ENCODE measurements around the gene FAM120A. TPM values are rescaled to one million over a fixed set of nuclear protein-coding genes. Genes with fewer than 3 reads are reported as not detected.
A peak's percentile ranks its signal among the peaks of the same experiment; 100 is the strongest.

The FAM120A gene
- total RNA-seq, 1 experiment from 2014 or later = 43.2 TPM

DNA sequence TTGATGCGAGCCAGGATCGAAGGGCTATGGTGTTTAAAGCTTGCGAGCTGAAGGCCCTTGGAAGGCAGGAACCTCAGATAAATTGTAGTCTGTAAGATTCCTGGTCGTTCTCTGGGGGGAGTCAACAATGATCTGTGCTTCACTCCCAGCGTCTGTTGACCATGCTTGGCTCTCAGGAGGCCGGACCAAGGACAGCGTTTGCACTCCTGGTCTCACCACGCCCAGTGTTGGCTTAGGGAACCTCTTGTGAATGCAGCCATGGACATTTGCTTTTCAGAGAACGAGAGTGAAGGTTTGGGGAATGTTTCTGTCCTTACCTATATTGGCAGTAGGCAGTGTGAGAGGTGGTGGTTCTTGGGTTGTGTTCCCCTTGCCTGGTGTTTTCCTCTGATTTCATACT is 62.1 kb downstream of the FAM120A start:
- no peak overlapping the region for H3K4me3 Mint-ChIP-seq (ENCODE audit: unreplicated experiment)
- Histone ChIP-seq H3K27me3 (replicated peaks; ENCODE audit: control insufficient read depth, insufficient read depth, low read length) (no peaks in the 10 kb centered on the region), H3K9me3 (no peaks in the 10 kb centered on the region), H3K4me3 (ENCODE audit: low read depth, low read length) (no peak overlapping the region), H3K4me1 (no peaks in the 10 kb centered on the region), H3K36me3 (ENCODE audit: control insufficient read depth, insufficient read depth, low read length) (no peaks in the 10 kb centered on the region)
- TF ChIP-seq, protein P1, sequence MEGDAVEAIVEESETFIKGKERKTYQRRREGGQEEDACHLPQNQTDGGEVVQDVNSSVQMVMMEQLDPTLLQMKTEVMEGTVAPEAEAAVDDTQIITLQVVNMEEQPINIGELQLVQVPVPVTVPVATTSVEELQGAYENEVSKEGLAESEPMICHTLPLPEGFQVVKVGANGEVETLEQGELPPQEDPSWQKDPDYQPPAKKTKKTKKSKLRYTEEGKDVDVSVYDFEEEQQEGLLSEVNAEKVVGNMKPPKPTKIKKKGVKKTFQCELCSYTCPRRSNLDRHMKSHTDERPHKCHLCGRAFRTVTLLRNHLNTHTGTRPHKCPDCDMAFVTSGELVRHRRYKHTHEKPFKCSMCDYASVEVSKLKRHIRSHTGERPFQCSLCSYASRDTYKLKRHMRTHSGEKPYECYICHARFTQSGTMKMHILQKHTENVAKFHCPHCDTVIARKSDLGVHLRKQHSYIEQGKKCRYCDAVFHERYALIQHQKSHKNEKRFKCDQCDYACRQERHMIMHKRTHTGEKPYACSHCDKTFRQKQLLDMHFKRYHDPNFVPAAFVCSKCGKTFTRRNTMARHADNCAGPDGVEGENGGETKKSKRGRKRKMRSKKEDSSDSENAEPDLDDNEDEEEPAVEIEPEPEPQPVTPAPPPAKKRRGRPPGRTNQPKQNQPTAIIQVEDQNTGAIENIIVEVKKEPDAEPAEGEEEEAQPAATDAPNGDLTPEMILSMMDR (IDR thresholded peaks at IDR 0.05; ENCODE audit: insufficient read depth in 1 of 2, low read depth in 1 of 2, low read length in 1 of 2, severe bottlenecking in 1 of 2, unreplicated experiment in 1 of 2) = no peak
- H3K27me3 Mint-ChIP-seq (ENCODE audit: insufficient read depth, unreplicated experiment) = no peaks in the 10 kb centered on the region
- no TSS peak for BruUV-seq (replicated peaks)
- DNase-seq = no peak
- POLR2A ChIA-PET = no interaction called here
- H3K9me3 Mint-ChIP-seq (ENCODE audit: unreplicated experiment) = no peaks in the 10 kb centered on the region
- intact Hi-C loops (cut with micrococcal nuclease; ENCODE audit: unreplicated experiment) = no loop called here
- H3K4me1 Mint-ChIP-seq (ENCODE audit: low read depth, unreplicated experiment) = peaks cover 6% of the 10 kb centered on the region
- no peak overlapping the region for H3K27ac Mint-ChIP-seq (ENCODE audit: unreplicated experiment)
- H3K36me3 Mint-ChIP-seq (ENCODE audit: insufficient read depth, unreplicated experiment) = peaks cover 16% of the 10 kb centered on the region
- CTCF ChIA-PET = no interaction called here

DNA sequence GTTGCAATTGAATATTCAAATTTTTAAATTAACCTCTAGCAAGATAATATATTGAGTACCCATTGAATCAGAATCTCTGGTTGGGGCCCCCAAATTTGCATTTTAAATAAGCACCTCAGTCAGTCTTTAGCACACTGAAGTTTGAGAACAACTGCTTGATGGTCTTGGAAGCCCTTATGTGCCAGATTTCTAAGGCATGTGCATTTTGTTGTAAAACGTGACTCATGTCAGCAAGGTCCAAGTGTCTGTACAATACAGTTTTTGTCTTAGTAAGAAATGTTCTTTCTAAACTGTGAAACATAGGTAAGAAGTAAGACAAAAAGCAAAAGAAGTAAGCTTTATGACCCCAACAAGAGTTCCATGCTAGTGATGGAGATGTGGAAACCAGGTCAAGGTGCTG is 65.8 kb downstream of the FAM120A start:
- H3K4me1 Mint-ChIP-seq (ENCODE audit: low read depth, unreplicated experiment) = no peaks in the 10 kb centered on the region
- Histone ChIP-seq H3K4me1 (no peaks in the 10 kb centered on the region), H3K27me3 (replicated peaks; ENCODE audit: control insufficient read depth, insufficient read depth, low read length) (no peaks in the 10 kb centered on the region), H3K36me3 (ENCODE audit: control insufficient read depth, insufficient read depth, low read length) (no peaks in the 10 kb centered on the region), H3K4me3 (ENCODE audit: low read depth, low read length) (no peak overlapping the region), H3K9me3 (no peaks in the 10 kb centered on the region)
- H3K4me3 Mint-ChIP-seq (ENCODE audit: unreplicated experiment) = no peak overlapping the region
- POLR2A ChIA-PET = no interaction called here
- CTCF ChIA-PET = no interaction called here
- H3K9me3 Mint-ChIP-seq (ENCODE audit: unreplicated experiment) = no peaks in the 10 kb centered on the region
- DNase-seq = no peak
- BruUV-seq (replicated peaks) = no TSS peak
- no peak overlapping the region for H3K27ac Mint-ChIP-seq (ENCODE audit: unreplicated experiment)
- TF ChIP-seq, protein P1 (IDR thresholded peaks at IDR 0.05; ENCODE audit: insufficient read depth in 1 of 2, low read depth in 1 of 2, low read length in 1 of 2, severe bottlenecking in 1 of 2, unreplicated experiment in 1 of 2) = no peak
- no peaks in the 10 kb centered on the region for H3K27me3 Mint-ChIP-seq (ENCODE audit: insufficient read depth, unreplicated experiment)
- H3K36me3 Mint-ChIP-seq (ENCODE audit: insufficient read depth, unreplicated experiment) = peaks cover 17% of the 10 kb centered on the region
- intact Hi-C loops (cut with micrococcal nuclease; ENCODE audit: unreplicated experiment) = no loop called here

DNA sequence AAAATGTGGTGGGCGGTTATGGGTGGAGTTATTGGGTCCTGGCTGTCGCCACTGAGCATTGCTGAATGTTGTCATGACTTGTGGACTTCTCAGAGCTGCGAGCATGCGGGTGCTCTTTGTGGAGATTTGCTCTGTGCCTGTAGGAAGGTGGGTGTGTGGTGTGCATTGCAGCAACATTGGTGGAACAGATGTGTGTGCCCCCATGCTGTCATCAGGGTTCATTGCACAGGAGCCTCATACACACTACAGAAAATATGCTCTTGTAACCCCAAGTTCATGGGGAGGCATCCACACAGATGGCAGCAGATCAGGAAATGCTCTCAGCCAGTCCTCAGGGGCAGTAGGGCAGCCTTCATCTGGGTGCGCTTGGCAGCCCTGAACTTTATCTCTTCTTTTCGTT is 69.0 kb downstream of the FAM120A start:
- no peaks in the 10 kb centered on the region for H3K36me3 ChIP-seq (ENCODE audit: control insufficient read depth, insufficient read depth, low read length)
- POLR2A ChIA-PET = no interaction called here
- no peaks in the 10 kb centered on the region for H3K4me1 Mint-ChIP-seq (ENCODE audit: low read depth, unreplicated experiment)

More for the DNA sequence above, 69.0 kb downstream of the FAM120A start:
- Histone ChIP-seq H3K27me3 (replicated peaks; ENCODE audit: control insufficient read depth, insufficient read depth, low read length) (no peaks in the 10 kb centered on the region), H3K9me3 (no peaks in the 10 kb centered on the region), H3K4me1 (no peaks in the 10 kb centered on the region), H3K4me3 (ENCODE audit: low read depth, low read length) (no peak overlapping the region)
- no peak overlapping the region for H3K27ac Mint-ChIP-seq (ENCODE audit: unreplicated experiment)
- peak in 1 of 2 experiments; percentile 1 for DNase-seq
- TF ChIP-seq, protein P1 (IDR thresholded peaks at IDR 0.05; ENCODE audit: insufficient read depth in 1 of 2, low read depth in 1 of 2, low read length in 1 of 2, severe bottlenecking in 1 of 2, unreplicated experiment in 1 of 2) = peak in 1 of 2 experiments; percentile 8
- H3K36me3 Mint-ChIP-seq (ENCODE audit: insufficient read depth, unreplicated experiment) = peaks cover 22% of the 10 kb centered on the region
- no TSS peak for BruUV-seq (replicated peaks)
- CTCF ChIA-PET = no interaction called here
- intact Hi-C loops (cut with micrococcal nuclease; ENCODE audit: unreplicated experiment) = no loop called here
- no peaks in the 10 kb centered on the region for H3K9me3 Mint-ChIP-seq (ENCODE audit: unreplicated experiment)
- H3K4me3 Mint-ChIP-seq (ENCODE audit: unreplicated experiment) = no peak overlapping the region
- no peaks in the 10 kb centered on the region for H3K27me3 Mint-ChIP-seq (ENCODE audit: insufficient read depth, unreplicated experiment)
